ENCODE results near the gene PICALM. TPM values are rescaled to one million over a fixed set of nuclear protein-coding genes. Genes with fewer than 3 reads are reported as not detected.
A peak's percentile ranks its signal among the peaks of the same experiment; 100 is the strongest.

PICALM gene
- total and polyA plus RNA-seq, 2 of the 13 experiments (the other 11 are each of a cell fraction or from before 2014, with no cell fraction given), result 97.6 to 154 TPM

GRCh38 chr11:86069408-86070101 is 671 bp upstream of the PICALM start (continued):
- no peak for TF ChIP-seq PCBP1 (IDR thresholded peaks at IDR 0.05; ENCODE audit: borderline replicate concordance, low read depth, low read length)
- no peak for TF ChIP-seq ZHX2 (IDR thresholded peaks at IDR 0.05; ENCODE audit: low read depth)
- no peak for TF ChIP-seq ZHX2 (CRISPR knock-in tag; IDR thresholded peaks at IDR 0.05; ENCODE audit: borderline replicate concordance)
- TF ChIP-seq ZNF616 (CRISPR knock-in tag; IDR thresholded peaks at IDR 0.05; ENCODE audit: low read depth), result no peak
- TF ChIP-seq GRHL1 (CRISPR knock-in tag; conservative IDR thresholded peaks at IDR 0.05), result no peak
- no peak for TF ChIP-seq ZZZ3 (CRISPR knock-in tag; IDR thresholded peaks at IDR 0.05; ENCODE audit: borderline replicate concordance)
- no peak for TF ChIP-seq EZH2 (conservative IDR thresholded peaks at IDR 0.05; ENCODE audit: low read depth, low read length)
- TF ChIP-seq ELF3 (CRISPR knock-in tag; IDR thresholded peaks at IDR 0.05), result no peak
- no peak for TF ChIP-seq ZNF7 (CRISPR knock-in tag; IDR thresholded peaks at IDR 0.05)
- TF ChIP-seq ZNF777 (CRISPR knock-in tag; IDR thresholded peaks at IDR 0.05), result no peak
- no peak for TF ChIP-seq TOPORS (CRISPR knock-in tag; IDR thresholded peaks at IDR 0.05)
- no peak for TF ChIP-seq POLR2AphosphoS5 (IDR thresholded peaks at IDR 0.05; ENCODE audit: low read depth, low read length)
- no peak; the same call in 1 of the 2 replicates for TF ChIP-seq HNF1B (CRISPR knock-in tag; IDR thresholded peaks at IDR 0.05)
- TF ChIP-seq ZNF879 (CRISPR knock-in tag; IDR thresholded peaks at IDR 0.05), result no peak
- TF ChIP-seq KLF11 (CRISPR knock-in tag; IDR thresholded peaks at IDR 0.05), result no peak
- 0 out of 2 replicates have a peak, but pooled peaks have one; percentile 15 for TF ChIP-seq MIXL1 (CRISPR knock-in tag; IDR thresholded peaks at IDR 0.05)
- peak; percentile 80; the same call in 1 of the 2 replicates for TF ChIP-seq MYPOP (CRISPR knock-in tag; IDR thresholded peaks at IDR 0.05)
- no peak for TF ChIP-seq ZNF704 (CRISPR knock-in tag; IDR thresholded peaks at IDR 0.05; ENCODE audit: borderline replicate concordance)
- no peak for TF ChIP-seq TEAD3 (CRISPR knock-in tag; optimal IDR thresholded peaks at IDR 0.05; ENCODE audit: borderline replicate concordance)
